HG03045 (cell line): ENCODE measurements around the gene PIK3AP1.
"Not testable (repeated sequence)": the region's sequence is repeated elsewhere in the genome, so short reads cannot be mapped to it uniquely, and the experiment has no call there.

Source experiments
- ATAC-seq: cut with Tn5 transposase; IDR thresholded peaks from one replicate; pipeline ENCODE4 v1.9.1; 2021; ENCODE audit warnings: mild to moderate bottlenecking, moderate library complexity; ENCODE audit not compliant: unreplicated experiment

The PIK3AP1 gene

DNA sequence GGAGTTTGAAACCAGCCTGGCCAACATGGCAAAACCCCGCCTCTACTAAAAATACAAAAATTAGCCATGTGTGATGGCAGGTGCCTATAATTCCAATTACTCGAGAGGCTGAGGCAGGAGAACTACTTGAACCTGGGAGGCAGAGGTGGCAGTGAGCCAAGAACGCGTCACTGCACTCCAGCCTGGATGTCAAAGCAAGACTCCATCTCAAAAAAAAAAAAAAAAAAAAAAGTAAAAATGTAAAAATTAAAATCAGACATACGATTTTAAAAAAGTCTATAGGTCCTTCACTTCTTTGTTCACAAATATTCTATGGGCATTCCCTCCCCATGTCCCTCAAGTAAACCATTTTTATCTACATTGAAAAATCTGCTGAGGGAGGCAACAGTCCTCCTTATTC is 171.7 kb downstream of the PIK3AP1 start:
- no peak for ATAC-seq

DNA sequence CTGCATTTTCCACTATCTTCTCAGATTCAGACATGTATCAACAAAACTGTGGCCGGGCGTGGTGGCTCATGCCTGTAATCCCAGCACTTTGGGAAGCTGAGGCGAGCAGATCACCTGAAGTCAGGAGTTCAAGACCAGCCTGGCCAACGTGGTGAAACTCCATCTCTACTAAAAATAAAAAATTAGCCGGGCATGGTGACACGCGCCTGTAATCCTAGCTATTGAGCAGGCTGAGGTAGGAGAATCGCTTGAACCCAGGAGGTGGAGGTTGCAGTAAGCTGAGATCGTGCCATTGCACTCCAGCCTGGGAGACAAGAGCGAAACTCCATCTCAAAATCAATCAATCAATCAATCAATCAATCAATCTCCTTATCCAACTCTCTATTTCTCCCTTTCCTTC is 174.8 kb downstream of the PIK3AP1 start:
- not testable (repeated sequence) for ATAC-seq
